Activated T-cell treated with anti-CD3 and anti-CD28 coated beads for 1 hour (primary cell): ENCODE data around the gene ALDH16A1.

Source experiments
- DNase-seq: peaks from one replicate; pipeline ENCODE4 v3.0.0-alpha.2; 2020; ENCODE audit warnings: low read depth

The ALDH16A1 gene

GRCh38 chr19:49488863-49489537 lies 36.0 kb downstream of the ALDH16A1 start:
- DNase-seq = no peak

DNA sequence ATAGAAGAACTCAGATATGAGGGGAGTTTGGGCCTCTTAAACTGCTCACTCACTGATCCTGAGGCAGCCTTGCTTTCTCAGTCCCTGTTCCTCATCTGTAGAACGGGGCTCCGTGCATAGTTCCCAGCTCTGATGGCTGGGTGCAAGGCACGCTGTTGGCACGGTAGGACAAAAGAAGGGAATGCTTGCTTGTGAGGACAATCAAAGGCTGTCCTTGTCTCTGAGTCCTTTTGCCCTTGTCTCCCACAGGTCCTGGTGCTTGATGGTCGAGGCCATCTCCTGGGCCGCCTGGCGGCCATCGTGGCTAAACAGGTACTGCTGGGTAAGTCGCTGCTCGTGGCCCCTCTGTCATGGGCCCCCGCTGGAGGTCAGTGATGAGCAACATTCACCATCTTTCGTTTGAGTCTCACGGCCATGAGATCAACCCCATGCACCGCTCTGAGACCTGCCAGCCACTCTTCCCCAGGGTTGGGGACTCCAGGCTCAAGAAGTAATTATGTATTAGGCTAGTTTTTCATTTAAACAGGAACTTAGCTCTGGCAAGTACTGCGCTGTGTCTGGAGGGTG lies 36.7 kb downstream of the ALDH16A1 start:
- no peak for DNase-seq

GRCh38 chr19:49490287-49491029 lies 37.4 kb downstream of the ALDH16A1 start:
- no peak for DNase-seq

GRCh38 chr19:49491030-49491803 lies 38.2 kb downstream of the ALDH16A1 start:
- no peak for DNase-seq

- no peak for DNase-seq
These were observed 39.0 kb downstream of the ALDH16A1 start for GRCh38 chr19:49491804-49492572.

DNA sequence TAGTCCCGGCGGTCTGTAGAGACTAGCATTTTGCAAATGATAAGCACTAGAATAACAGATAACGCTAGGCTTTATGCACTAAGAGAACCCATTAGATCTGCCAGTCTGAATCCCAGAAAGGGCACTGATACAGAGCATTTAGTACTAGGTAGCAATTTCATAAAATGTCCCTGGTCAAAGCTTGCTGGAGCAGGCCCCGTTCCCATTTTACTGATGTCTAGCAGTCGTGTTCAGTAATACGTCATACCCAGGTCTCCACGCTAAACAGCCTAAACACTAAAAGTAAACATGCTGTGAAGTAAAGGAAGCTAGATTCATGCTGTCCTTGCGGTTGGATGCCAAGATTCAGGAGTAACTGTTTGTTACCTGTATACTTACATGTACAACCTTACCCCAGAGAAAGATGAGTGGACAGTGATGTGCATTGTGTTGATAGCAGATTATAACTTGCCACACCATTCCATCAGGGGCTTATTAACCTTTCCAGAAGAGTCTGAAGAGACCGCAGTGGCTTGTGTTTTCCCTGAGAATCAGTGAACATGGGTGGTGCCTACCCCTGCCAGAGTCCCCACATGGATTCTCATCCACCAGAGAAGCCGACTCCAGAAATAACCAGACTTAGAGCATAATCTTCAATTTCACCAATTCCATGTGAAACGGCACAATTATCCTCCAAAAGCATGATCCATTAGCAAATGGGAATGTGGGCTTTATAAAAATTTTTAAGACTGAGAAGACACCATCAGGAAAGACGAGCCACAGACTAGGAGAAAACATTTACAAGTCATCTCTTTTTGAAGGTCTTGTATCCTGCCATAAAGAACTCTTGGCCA lies 39.8 kb downstream of the ALDH16A1 start:
- DNase-seq = no peak

GRCh38 chr19:49496574-49497008 lies 43.6 kb downstream of the ALDH16A1 start:
- DNase-seq = no peak

DNA sequence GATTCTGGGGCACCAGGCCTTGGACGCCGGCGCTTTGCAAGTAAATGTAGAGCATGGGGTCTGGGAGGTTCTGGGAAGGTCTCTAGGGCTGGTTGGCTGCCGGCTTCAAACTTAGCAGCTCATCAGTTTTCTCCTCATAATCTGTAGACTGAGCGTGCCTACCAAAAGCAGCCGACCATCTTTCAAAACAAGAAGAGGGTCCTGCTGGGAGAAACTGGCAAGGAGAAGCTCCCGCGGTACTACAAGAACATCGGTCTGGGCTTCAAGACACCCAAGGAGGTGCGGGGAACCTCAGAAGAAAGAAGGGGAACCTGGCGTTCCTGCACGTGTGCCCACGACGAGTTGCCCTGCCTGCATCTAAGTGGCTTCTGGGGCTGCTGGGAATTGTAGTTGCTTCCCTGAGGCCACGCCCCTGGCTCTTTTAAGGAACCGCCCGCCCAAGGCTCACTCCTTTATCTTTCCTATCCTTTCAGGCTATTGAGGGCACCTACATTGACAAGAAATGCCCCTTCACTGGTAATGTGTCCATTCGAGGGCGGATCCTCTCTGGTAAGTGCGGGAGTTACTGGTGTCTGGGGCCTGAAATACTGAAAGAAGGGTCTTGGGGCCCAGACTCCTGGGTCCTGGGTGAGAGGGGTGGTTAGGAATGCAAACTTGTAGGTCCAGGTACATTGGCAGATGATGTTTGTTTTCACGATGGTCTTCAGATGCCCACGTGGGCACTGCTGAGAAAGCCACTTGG lies 44.2 kb downstream of the ALDH16A1 start:
- DNase-seq = peak; percentile 63

- no peak for DNase-seq
These were observed 44.7 kb downstream of the ALDH16A1 start for GRCh38 chr19:49497789-49498103.

- no peak for DNase-seq
These were observed 45.5 kb downstream of the ALDH16A1 start for GRCh38 chr19:49498475-49498874.

- no peak for DNase-seq
These were observed 46.1 kb downstream of the ALDH16A1 start for GRCh38 chr19:49499030-49499670.

DNA sequence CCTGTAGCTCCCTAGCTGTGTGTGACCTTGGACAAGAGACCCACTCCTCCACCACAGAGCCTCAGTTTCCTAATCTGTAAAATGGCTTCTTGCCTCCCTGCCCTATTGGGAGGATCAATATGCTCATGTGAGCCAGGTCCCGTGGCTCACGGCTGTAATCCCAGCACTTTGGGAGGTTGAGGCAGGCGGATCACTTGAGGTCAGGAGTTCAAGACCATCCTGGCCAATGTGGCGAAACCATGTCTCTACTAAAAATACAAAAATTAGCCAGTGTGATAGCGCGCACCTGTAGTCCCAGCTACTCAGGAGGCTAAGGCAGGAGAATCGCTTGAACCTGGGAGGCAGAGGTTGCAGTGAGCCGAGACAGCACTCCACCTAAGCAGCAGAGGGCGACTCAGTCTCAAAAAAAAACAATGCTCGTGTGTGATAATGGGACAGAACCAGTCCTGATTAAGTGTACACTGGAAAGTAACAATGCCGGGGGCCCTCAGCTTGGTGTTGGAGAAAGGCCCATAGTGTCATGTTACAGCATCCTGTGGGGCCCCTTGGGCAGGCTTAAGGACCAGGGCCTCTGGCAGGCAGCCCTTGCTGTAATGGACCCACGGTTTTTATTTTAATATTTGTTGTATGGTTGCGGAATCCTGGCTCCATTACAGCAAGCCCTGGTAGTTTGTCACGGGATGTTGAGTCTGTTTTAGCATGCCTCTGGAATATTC lies 50.0 kb downstream of the ALDH16A1 start:
- no peak for DNase-seq

DNA sequence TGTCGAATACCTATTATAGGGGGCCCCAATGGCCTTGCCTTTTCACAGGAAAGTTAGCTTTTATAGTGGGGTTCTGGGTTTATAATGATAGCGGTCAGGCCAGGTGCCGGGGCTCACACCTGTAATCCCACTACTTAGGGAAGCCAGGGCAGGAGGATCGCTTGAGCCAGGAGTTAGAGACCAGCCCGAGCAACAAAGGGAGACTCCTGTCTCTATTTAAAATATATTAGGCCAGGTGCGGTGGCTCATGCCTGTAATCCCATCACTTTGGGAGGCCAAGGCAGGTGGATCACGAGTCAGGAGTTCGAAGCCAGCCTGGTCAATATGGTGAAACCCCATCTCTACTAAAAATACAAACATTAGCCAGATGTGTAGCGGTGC lies 50.5 kb downstream of the ALDH16A1 start:
- DNase-seq = no peak

DNA sequence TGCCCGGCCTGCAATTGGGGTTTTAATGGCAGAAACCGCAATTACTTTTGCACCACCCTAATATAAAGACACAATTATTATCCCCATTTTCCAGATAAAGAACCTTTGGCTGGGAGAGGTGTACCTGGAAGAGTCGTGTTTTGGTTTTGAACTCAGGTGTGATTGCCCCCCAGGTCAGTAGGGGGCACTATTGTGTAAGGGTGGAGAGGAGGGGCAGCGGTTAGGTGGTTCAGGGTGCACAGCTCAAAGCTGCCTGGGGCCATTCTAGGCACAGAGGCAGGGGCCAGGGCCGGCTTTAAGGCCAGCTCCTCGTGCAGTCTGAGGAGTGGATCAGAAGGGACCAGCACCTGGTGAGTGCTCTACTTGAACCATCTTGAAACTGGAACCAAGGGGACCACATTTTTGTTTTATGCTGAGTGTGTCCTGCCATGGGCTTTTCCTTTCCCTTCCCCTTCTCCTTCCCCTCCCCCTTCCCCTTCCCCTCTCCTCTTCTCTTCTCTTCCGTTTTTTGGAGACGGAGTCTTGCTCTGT lies 53.6 kb downstream of the ALDH16A1 start:
- DNase-seq = peak; percentile 70

DNA sequence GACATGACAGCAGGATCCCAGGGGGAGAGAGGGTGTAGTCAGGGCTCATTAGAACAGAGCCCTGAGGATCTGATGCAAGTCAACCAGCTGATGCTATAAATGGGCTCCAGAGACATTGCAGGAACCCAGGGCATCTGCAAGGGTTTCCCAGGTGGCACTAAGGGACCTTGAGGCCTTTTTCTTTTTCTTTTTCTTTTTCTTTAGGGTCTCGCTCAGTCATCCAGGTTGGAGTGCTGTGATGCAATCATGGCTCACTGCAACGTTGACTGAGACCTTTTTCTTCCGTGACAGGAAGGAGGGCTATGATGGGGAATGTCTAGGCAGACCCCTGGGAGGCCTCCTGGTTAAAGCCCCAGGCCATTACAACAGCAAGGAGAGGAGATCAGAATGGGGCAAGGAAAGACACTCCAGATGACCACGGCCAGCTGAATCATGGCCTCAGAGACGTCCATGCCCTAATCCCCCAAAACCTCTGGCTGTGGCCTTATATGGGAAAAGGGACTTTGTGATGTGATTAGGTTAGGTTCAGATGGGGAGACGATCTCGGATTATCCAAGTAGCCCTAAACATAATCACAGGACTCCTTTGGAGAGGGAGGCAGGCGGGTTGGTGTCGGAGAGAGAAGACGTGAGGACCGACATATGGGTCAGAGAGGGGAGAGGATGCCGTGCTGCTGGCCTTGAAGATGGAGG lies 54.9 kb downstream of the ALDH16A1 start:
- no peak for DNase-seq

DNA sequence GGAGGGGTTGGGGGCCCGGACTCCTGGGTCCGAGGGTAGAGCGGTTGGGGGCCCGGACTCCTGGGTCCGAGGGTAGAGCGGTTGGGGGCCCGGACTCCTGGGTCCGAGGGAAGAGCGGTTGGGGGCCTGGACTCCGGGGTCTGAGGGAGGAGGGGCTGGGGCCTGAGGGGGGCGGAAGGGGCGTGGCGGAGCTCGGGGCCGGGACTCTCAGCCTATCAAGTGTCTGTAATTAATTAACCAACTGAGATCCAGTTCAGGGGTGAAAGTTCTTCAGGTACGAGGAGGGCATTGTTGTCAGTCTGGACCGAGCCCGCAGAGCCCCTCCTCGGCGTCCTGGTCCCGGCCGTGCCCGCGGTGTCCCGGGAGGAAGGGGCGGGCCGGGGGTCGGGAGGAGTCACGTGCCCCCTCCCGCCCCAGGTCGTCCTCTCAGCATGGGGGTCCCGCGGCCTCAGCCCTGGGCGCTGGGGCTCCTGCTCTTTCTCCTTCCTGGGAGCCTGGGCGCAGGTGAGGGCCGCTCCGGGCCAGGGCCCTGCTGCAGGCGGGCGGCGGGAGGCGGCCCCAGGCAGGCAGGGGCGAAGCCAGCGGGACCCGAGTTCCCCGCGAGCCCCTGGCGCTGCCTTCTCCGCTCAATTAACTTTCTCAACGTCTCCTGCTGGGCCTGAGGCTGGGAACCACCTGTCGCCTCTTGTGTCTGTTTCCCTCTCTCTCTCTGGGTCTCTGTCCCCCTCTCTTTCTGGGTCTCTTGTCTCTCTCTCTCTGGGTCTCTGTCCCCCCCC lies 60.1 kb downstream of the ALDH16A1 start:
- DNase-seq = no peak

- no peak for DNase-seq
These were observed 60.7 kb downstream of the ALDH16A1 start for GRCh38 chr19:49513746-49514118.

- DNase-seq = no peak
These were observed 61.1 kb downstream of the ALDH16A1 start for GRCh38 chr19:49514151-49514550.
